ENCODE results near the gene MS4A3. TPM values are rescaled to one million over a fixed set of nuclear protein-coding genes. Genes with fewer than 3 reads are reported as not detected.

MS4A3 gene
- total and polyA plus RNA-seq, 9 of the 15 experiments (the other 6 are each of a cell fraction or from before 2014, with no cell fraction given): 3.4 to 94.5 (median 58.8) TPM

GRCh38 chr11:60059521-60060240 lies 3.2 kb downstream of the MS4A3 start (continued):
- TF ChIP-seq SRF (CRISPR knock-in tag; IDR thresholded peaks at IDR 0.05) (no peak), ARNT (IDR thresholded peaks at IDR 0.05) (no peak), PTTG1 (tag; IDR thresholded peaks at IDR 0.05; ENCODE audit: low read depth) (no peak), HMG20A (CRISPR knock-in tag; conservative IDR thresholded peaks at IDR 0.05) (no peak), SPI1 (IDR thresholded peaks at IDR 0.05; ENCODE audit: borderline replicate concordance, low read depth, low read length) (no peak), ZNF584 (CRISPR knock-in tag; IDR thresholded peaks at IDR 0.05; ENCODE audit: low read depth) (no peak), BCOR (IDR thresholded peaks at IDR 0.05) (peak; percentile 78), SRSF1 (IDR thresholded peaks at IDR 0.05; ENCODE audit: low read depth, low read length) (no peak), TBL1XR1 (IDR thresholded peaks at IDR 0.05; ENCODE audit: low read length in 2 of 2) (no peak)
- TF ChIP-seq, protein P1, sequence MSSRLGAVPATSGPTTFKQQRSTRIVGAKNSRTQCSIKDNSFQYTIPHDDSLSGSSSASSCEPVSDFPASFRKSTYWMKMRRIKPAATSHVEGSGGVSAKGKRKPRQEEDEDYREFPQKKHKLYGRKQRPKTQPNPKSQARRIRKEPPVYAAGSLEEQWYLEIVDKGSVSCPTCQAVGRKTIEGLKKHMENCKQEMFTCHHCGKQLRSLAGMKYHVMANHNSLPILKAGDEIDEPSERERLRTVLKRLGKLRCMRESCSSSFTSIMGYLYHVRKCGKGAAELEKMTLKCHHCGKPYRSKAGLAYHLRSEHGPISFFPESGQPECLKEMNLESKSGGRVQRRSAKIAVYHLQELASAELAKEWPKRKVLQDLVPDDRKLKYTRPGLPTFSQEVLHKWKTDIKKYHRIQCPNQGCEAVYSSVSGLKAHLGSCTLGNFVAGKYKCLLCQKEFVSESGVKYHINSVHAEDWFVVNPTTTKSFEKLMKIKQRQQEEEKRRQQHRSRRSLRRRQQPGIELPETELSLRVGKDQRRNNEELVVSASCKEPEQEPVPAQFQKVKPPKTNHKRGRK (tag; IDR thresholded peaks at IDR 0.05): no peak
- TF ChIP-seq, protein P2, sequence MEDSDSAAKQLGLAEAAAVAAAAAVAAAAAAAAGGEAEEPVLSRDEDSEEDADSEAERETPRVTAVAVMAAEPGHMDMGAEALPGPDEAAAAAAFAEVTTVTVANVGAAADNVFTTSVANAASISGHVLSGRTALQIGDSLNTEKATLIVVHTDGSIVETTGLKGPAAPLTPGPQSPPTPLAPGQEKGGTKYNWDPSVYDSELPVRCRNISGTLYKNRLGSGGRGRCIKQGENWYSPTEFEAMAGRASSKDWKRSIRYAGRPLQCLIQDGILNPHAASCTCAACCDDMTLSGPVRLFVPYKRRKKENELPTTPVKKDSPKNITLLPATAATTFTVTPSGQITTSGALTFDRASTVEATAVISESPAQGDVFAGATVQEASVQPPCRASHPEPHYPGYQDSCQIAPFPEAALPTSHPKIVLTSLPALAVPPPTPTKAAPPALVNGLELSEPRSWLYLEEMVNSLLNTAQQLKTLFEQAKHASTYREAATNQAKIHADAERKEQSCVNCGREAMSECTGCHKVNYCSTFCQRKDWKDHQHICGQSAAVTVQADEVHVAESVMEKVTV (CRISPR knock-in tag; IDR thresholded peaks at IDR 0.05): no peak
- TF ChIP-seq, protein P3, sequence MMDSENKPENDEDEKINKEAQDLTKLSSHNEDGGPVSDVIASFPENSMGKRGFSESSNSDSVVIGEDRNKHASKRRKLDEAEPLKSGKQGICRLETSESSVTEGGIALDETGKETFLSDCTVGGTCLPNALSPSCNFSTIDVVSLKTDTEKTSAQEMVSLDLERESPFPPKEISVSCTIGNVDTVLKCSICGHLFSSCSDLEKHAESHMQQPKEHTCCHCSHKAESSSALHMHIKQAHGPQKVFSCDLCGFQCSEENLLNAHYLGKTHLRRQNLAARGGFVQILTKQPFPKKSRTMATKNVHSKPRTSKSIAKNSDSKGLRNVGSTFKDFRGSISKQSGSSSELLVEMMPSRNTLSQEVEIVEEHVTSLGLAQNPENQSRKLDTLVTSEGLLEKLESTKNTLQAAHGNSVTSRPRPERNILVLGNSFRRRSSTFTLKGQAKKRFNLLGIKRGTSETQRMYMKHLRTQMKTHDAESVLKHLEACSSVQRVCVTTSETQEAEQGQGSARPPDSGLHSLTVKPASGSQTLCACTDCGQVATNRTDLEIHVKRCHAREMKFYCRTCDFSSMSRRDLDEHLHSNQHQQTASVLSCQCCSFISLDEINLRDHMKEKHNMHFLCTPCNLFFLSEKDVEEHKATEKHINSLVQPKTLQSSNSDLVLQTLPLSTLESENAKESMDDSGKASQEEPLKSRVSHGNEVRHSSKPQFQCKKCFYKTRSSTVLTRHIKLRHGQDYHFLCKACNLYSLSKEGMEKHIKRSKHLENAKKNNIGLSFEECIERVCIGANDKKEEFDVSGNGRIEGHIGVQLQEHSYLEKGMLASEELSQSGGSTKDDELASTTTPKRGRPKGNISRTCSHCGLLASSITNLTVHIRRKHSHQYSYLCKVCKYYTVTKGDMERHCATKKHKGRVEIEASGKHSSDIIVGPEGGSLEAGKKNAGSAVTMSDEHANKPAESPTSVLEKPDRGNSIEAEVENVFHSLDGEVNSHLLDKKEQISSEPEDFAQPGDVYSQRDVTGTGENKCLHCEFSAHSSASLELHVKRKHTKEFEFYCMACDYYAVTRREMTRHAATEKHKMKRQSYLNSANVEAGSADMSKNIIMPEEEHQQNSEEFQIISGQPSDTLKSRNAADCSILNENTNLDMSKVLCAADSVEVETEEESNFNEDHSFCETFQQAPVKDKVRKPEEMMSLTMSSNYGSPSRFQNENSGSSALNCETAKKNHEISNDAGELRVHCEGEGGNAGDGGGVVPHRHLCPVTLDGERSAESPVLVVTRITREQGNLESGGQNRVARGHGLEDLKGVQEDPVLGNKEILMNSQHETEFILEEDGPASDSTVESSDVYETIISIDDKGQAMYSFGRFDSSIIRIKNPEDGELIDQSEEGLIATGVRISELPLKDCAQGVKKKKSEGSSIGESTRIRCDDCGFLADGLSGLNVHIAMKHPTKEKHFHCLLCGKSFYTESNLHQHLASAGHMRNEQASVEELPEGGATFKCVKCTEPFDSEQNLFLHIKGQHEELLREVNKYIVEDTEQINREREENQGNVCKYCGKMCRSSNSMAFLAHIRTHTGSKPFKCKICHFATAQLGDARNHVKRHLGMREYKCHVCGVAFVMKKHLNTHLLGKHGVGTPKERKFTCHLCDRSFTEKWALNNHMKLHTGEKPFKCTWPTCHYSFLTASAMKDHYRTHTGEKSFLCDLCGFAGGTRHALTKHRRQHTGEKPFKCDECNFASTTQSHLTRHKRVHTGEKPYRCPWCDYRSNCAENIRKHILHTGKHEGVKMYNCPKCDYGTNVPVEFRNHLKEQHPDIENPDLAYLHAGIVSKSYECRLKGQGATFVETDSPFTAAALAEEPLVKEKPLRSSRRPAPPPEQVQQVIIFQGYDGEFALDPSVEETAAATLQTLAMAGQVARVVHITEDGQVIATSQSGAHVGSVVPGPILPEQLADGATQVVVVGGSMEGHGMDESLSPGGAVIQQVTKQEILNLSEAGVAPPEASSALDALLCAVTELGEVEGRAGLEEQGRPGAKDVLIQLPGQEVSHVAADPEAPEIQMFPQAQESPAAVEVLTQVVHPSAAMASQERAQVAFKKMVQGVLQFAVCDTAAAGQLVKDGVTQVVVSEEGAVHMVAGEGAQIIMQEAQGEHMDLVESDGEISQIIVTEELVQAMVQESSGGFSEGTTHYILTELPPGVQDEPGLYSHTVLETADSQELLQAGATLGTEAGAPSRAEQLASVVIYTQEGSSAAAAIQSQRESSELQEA (IDR thresholded peaks at IDR 0.05; ENCODE audit: low read depth): no peak

All from K562 (cell line).